K562 (cell line): ENCODE measurements around the gene SEC14L1. TPM values are rescaled to one million over a fixed set of nuclear protein-coding genes. Genes with fewer than 3 reads are reported as not detected.

ENCODE experiments used
- ARID4B ChIP-seq: sonication (generic); formaldehyde crosslinking; IDR thresholded peaks from 2 replicates; pipeline ENCODE4 v1.8.0; 2022; ENCODE audit warnings: mild to moderate bottlenecking, missing genetic modification reagents
- HLTF ChIP-seq: fragments of 450-650 bp; IDR thresholded peaks from 2 replicates; pipeline ENCODE4 v1.6.1; 2016
- HNRNPL ChIP-seq: fragments of 200-400 bp; formaldehyde crosslinking; IDR thresholded peaks from 2 replicates; pipeline ENCODE4 v1.6.1; 2017; ENCODE audit warnings: low read depth, mild to moderate bottlenecking, low read length
- MEIS2 ChIP-seq: fragments of 450-650 bp; IDR thresholded peaks from 2 replicates; pipeline ENCODE4 v1.6.1; 2014; ENCODE audit warnings: mild to moderate bottlenecking; ENCODE audit not compliant: partially characterized antibody
- POLR2B ChIP-seq: fragments of 450-650 bp; IDR thresholded peaks from 2 replicates; pipeline ENCODE4 v1.6.1; 2018; ENCODE audit warnings: low read depth; ENCODE audit not compliant: partially characterized antibody
- SPI1 ChIP-seq: IDR thresholded peaks from 2 replicates; pipeline ENCODE4 v1.6.1; 2011; ENCODE audit warnings: low read depth, low read length, control low read depth, borderline replicate concordance
- STAT6 ChIP-seq: sonication (generic); formaldehyde crosslinking; IDR thresholded peaks from 2 replicates; pipeline ENCODE4 v1.8.1; 2023; ENCODE audit warnings: mild to moderate bottlenecking, missing genetic modification reagents
- polyA plus RNA-seq, 8 experiments: library from polyadenylated mRNA; depleted of rRNA in 4 of 8; stranded (reverse) in 5 of 8; unstranded in 3 of 8; fragments of >200 nt; fragmentation: Nextera tagmentation in 2 of 8; fragmentation: Illumina TruSeq in 1 of 8; extraction: Ambion mirVana in 2 of 8; extraction: Trizol in 1 of 8; gene quantifications; 2 replicates each; pipeline versions ENCODE4 v1.2.1 to v1.2.3, GENCODE V29; 2011 to 2014; ENCODE audit warnings: inconsistent platforms in 1 of 8, missing spikeins in 1 of 8
- total RNA-seq, 7 experiments: library from RNA; depleted of rRNA in 6 of 7; stranded (reverse); fragments of >200 nt in 6 of 7; fragmentation: Illumina TruSeq in 2 of 7; extraction: Trizol in 2 of 7; gene quantifications; 2 replicates each; pipeline versions ENCODE4 v1.2.1 to v1.2.3, GENCODE V29; 2011 to 2021; ENCODE audit warnings: low replicate concordance in 1 of 7
- TF ChIP-seq, protein P1 (sequence below): IDR thresholded peaks from 2 replicates; pipeline ENCODE4 v1.6.1; 2012; ENCODE audit warnings: low read depth, low read length, improper control_type of control experiment, borderline replicate concordance
- TF ChIP-seq, protein P2 (sequence below): sonication (generic); IDR thresholded peaks from 2 replicates; pipeline ENCODE4 v1.6.1; 2016

SEC14L1 gene
- total and polyA plus RNA-seq, 9 of the 15 experiments (the other 6 are each of a cell fraction or from before 2014, with no cell fraction given): 3.1 to 39.7 (median 15.2) TPM

- TF ChIP-seq SPI1 (no peak), STAT6 (CRISPR knock-in tag) (no peak), POLR2B (no peak), MEIS2 (peak; percentile 33), HLTF (no peak), ARID4B (CRISPR knock-in tag) (no peak), HNRNPL (no peak)
- TF ChIP-seq, protein P1, sequence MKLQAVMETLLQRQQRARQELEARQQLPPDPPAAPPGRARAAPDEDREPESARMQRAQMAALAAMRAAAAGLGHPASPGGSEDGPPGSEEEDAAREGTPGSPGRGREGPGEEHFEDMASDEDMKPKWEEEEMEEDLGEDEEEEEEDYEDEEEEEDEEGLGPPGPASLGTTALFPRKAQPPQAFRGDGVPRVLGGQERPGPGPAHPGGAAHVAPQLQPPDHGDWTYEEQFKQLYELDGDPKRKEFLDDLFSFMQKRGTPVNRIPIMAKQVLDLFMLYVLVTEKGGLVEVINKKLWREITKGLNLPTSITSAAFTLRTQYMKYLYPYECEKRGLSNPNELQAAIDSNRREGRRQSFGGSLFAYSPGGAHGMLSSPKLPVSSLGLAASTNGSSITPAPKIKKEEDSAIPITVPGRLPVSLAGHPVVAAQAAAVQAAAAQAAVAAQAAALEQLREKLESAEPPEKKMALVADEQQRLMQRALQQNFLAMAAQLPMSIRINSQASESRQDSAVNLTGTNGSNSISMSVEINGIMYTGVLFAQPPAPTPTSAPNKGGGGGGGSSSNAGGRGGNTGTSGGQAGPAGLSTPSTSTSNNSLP: no peak; the same call in 1 of the 2 replicates
- TF ChIP-seq, protein P2, sequence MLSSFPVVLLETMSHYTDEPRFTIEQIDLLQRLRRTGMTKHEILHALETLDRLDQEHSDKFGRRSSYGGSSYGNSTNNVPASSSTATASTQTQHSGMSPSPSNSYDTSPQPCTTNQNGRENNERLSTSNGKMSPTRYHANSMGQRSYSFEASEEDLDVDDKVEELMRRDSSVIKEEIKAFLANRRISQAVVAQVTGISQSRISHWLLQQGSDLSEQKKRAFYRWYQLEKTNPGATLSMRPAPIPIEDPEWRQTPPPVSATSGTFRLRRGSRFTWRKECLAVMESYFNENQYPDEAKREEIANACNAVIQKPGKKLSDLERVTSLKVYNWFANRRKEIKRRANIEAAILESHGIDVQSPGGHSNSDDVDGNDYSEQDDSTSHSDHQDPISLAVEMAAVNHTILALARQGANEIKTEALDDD: no peak
Observed at GRCh38 chr17:77233635-77234334, 93.0 kb downstream of the SEC14L1 start (continued).
